ENCODE results near the gene RBM25. TPM values are rescaled to one million over a fixed set of nuclear protein-coding genes. Genes with fewer than 3 reads are reported as not detected.

Gene RBM25
- total and polyA plus RNA-seq, 7 experiments from 2014 or later = 43.0 to 168 (median 130) TPM

DNA sequence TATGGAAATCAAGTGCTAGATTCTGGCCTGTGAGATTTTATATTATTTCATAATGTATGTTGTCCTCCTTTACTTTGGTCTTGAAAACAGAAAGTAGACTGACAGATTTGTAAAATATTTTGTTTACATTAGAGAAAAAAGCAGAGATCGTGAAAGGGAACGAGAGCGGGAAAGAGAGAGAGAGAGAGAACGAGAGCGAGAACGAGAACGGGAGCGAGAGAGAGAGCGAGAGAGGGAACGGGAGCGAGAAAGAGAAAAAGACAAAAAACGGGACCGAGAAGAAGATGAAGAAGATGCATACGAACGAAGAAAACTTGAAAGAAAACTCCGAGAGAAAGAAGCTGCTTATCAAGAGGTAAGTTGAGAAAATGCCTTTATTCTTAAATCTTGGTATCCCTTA lies 47.4 kb downstream of the RBM25 start:
- intact Hi-C loops (cut with micrococcal nuclease) = no loop called here
- POLR2A ChIA-PET = interaction anchor here (0.9 kb wide), 1 partner anchor 45 kb away, joined by 3 read pairs; no protein-coding TSS in a partner anchor
- Mint-ChIP-seq H3K36me3 (peaks cover 13 to 47% (median 33%) of the 10 kb centered on the region in 5 donors), H3K4me3 (no peak overlapping the region), H3K4me1 (peaks cover 0 to 10% (median 5%) of the 10 kb centered on the region in 7 donors), H3K9me3 (no peaks in the 10 kb centered on the region), H3K27me3 (no peaks in the 10 kb centered on the region), H3K27ac (peak overlapping the region in 1 of 9 donors; percentile 66)
- CTCF ChIA-PET = interaction anchor here (0.7 kb wide), 1 partner anchor 1514 kb away, joined by 3 read pairs; no protein-coding TSS in a partner anchor
- Histone ChIP-seq H3K27ac (ENCODE audit: low read depth, low read length) (no peak overlapping the region), H3K4me1 (ENCODE audit: control insufficient read depth in 2 of 2, insufficient read depth in 2 of 2, low read length in 2 of 2) (no peaks in the 10 kb centered on the region), H3K4me3 (ENCODE audit: low read length) (no peak overlapping the region), H3K36me3 (ENCODE audit: control insufficient read depth in 2 of 3, insufficient read depth in 3 of 3, low read length in 3 of 3) (peaks cover 20 to 86% (median 49%) of the 10 kb centered on the region in 3 experiments), H3K27me3 (ENCODE audit: control insufficient read depth in 2 of 2, insufficient read depth in 2 of 2, low read length in 2 of 2) (no peaks in the 10 kb centered on the region), H3K9me3 (ENCODE audit: control insufficient read depth in 2 of 3, low read length in 3 of 3) (no peaks in the 10 kb centered on the region)
- no peak for DNase-seq
- no peak for ATAC-seq

DNA sequence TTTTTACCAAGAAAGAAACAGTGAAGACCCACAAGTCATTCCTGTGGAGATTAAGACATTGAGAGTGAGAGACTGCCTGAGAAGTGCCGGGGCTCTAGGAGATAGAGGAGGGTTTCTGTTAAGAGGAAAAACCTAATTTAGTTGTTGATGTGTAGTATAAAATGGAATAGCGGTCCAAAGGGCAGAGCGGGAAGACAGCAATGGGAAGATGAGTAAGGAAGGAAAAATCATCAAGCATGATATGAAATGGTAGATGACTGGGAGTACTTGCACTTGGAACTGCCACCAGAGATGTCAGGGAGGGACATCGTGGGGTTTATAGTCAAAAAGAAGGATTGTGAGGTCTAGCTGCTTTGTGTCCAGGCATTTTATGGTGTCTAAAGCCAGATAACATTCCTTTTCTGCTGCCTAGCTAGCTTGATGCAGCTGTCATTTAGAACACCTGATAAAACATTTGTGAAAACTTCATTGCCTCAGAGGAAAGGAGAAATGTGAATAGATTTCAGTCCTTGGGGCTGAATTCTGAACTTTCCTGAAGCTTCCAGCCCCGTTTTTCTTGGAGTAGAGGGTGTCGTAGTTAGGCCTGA lies 57.8 kb downstream of the RBM25 start:
- Mint-ChIP-seq H3K27me3 (no peaks in the 10 kb centered on the region), H3K9me3 (peaks cover 0 to 2% (median 0%) of the 10 kb centered on the region in 11 donors), H3K4me3 (no peak overlapping the region), H3K36me3 (peaks cover 21 to 59% (median 30%) of the 10 kb centered on the region in 5 donors), H3K4me1 (peaks cover 3 to 18% (median 11%) of the 10 kb centered on the region in 7 donors), H3K27ac (peak overlapping the region in 8 of 9 donors; percentile 2 to 45 (median 14))
- intact Hi-C loops (cut with micrococcal nuclease) = no loop called here
- CTCF ChIA-PET = no interaction called here
- ATAC-seq (no peak), DNase-seq (no peak)
- Histone ChIP-seq H3K9me3 (ENCODE audit: control insufficient read depth in 2 of 3, low read length in 3 of 3) (no peaks in the 10 kb centered on the region), H3K27me3 (ENCODE audit: control insufficient read depth in 2 of 2, insufficient read depth in 2 of 2, low read length in 2 of 2) (no peaks in the 10 kb centered on the region), H3K27ac (ENCODE audit: low read depth, low read length) (no peak overlapping the region), H3K4me3 (ENCODE audit: low read length) (no peak overlapping the region), H3K36me3 (ENCODE audit: control insufficient read depth in 2 of 3, insufficient read depth in 3 of 3, low read length in 3 of 3) (peaks cover 22 to 70% (median 41%) of the 10 kb centered on the region in 3 experiments), H3K4me1 (ENCODE audit: control insufficient read depth in 2 of 2, insufficient read depth in 2 of 2, low read length in 2 of 2) (no peaks in the 10 kb centered on the region)
- POLR2A ChIA-PET = no interaction called here

DNA sequence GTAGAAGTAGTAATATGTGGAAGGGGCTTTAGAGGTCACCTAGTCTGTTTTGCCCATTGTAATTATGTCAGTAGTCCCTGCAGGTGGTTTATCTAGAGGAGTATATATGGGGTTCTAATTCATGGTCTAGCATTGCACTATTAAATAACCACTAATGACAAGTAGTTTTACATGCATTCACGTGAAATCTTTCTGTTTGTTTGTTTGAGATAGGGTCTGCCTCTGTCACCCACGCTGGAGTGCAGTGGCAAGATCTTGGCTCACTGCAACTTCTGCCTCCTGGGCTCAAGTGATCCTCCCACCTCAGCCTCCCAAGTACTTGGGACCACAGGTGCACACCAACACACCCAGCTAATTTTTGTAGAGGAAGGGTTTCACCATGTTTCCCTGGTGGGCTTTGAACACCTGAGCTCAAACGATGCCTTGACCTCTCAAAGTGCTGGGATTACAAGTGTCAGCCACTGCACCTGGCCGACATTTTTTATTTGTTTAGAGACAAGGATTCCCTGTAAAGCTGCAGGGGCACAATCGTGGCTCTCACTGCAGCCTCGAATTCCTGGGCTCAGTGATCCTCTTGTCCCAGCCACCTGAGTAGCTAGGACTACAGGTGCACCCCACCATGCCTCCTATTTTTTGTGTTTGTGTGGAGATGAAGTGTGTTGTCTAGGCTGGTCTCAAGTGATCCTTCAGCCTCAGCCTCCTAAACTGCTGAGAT lies 66.0 kb downstream of the RBM25 start:
- intact Hi-C loops (cut with micrococcal nuclease) = loop anchor here in 1 of 2 donors (1.0 kb wide), 1 partner anchor 12 kb away; the partner anchor contains the start of gene PSEN1
- no peak overlapping the region for H3K27ac ChIP-seq (ENCODE audit: low read depth, low read length)
- POLR2A ChIA-PET = no interaction called here

DNA sequence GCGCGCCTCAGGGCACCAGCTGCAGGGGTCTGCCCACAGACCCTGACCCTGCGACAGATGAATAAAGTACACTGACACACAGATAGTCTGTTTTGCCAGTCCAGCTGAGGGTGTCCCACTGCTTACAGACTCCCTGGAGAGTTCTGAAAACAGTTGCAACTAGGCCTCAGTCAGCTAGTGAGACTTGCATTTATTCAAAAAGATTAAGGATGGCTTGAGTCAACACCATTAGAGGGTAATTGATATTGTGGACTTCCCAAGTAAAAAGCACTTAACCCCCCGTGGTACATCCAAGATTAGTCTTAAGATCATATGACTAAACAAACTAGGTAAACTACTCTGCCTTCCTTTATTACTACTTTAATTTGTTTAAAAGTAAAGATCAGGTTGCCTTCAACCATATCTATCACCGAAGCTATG lies 66.8 kb downstream of the RBM25 start:
- Mint-ChIP-seq H3K36me3 (peaks cover 0 to 21% (median 10%) of the 10 kb centered on the region in 5 donors), H3K27ac (peak overlapping the region in 4 of 9 donors; percentile 1 to 65 (median 61)), H3K4me3 (no peak overlapping the region), H3K9me3 (no peaks in the 10 kb centered on the region), H3K4me1 (peaks cover 0 to 10% (median 5%) of the 10 kb centered on the region in 7 donors), H3K27me3 (no peaks in the 10 kb centered on the region)
- intact Hi-C loops (cut with micrococcal nuclease) = no loop called here
- ChIA-PET POLR2A (interaction anchor here (0.6 kb wide), 1 partner anchor 14 kb away, joined by 3 read pairs; no protein-coding TSS in a partner anchor), CTCF (interaction anchor here (0.7 kb wide), 1 partner anchor 99 kb away, joined by 3 read pairs; no protein-coding TSS in a partner anchor)
- Histone ChIP-seq H3K27ac (ENCODE audit: low read depth, low read length) (no peak overlapping the region), H3K36me3 (ENCODE audit: control insufficient read depth in 2 of 3, insufficient read depth in 3 of 3, low read length in 3 of 3) (peaks cover 3 to 18% (median 5%) of the 10 kb centered on the region in 3 experiments), H3K9me3 (ENCODE audit: control insufficient read depth in 2 of 3, low read length in 3 of 3) (no peaks in the 10 kb centered on the region), H3K4me3 (ENCODE audit: low read length) (no peak overlapping the region), H3K4me1 (ENCODE audit: control insufficient read depth in 2 of 2, insufficient read depth in 2 of 2, low read length in 2 of 2) (no peaks in the 10 kb centered on the region), H3K27me3 (ENCODE audit: control insufficient read depth in 2 of 2, insufficient read depth in 2 of 2, low read length in 2 of 2) (no peaks in the 10 kb centered on the region)
- ATAC-seq = no peak
- no peak for DNase-seq

More for the DNA sequence above, 66.0 kb downstream of the RBM25 start:
- peak overlapping the region in 6 of 9 donors; percentile 47 to 65 (median 56) for H3K27ac Mint-ChIP-seq
- no peaks in the 10 kb centered on the region for H3K9me3 Mint-ChIP-seq
- CTCF ChIA-PET = interaction anchor here (0.6 to 0.7 kb wide), 2 partner anchors 98 to 513 kb away, joined by 3 to 5 read pairs; no protein-coding TSS in a partner anchor
- ATAC-seq (no peak), DNase-seq (no peak)
- Histone ChIP-seq H3K27me3 (ENCODE audit: control insufficient read depth in 2 of 2, insufficient read depth in 2 of 2, low read length in 2 of 2) (no peaks in the 10 kb centered on the region), H3K4me1 (ENCODE audit: control insufficient read depth in 2 of 2, insufficient read depth in 2 of 2, low read length in 2 of 2) (no peaks in the 10 kb centered on the region), H3K9me3 (ENCODE audit: control insufficient read depth in 2 of 3, low read length in 3 of 3) (no peaks in the 10 kb centered on the region), H3K36me3 (ENCODE audit: control insufficient read depth in 2 of 3, insufficient read depth in 3 of 3, low read length in 3 of 3) (peaks cover 9 to 22% (median 10%) of the 10 kb centered on the region in 3 experiments), H3K4me3 (ENCODE audit: low read length) (no peak overlapping the region)
- H3K4me3 Mint-ChIP-seq = no peak overlapping the region
- H3K4me1 Mint-ChIP-seq = peaks cover 0 to 10% (median 5%) of the 10 kb centered on the region in 7 donors
- peaks cover 0 to 29% (median 10%) of the 10 kb centered on the region in 5 donors for H3K36me3 Mint-ChIP-seq
- no peaks in the 10 kb centered on the region for H3K27me3 Mint-ChIP-seq

DNA sequence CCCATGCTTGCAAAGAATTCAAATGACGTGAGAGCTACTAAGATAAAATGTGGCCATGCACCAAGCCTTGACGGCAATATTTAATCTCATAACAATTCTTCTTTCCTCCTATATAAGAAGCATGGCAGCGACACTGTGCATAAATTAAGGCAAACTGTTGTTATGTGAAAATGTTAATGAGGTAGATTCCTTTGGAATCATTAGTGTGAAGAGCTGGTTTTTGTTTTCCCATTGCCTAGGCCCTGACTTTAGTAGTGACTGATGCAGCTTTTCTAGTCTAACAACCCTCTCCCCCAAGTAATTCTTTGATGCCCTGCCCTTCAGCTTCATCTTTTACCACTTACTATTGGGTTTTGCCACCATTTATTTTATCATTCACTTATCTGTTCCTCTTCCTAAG lies 67.4 kb downstream of the RBM25 start:
- intact Hi-C loops (cut with micrococcal nuclease) = no loop called here
- H3K4me1 ChIP-seq (ENCODE audit: control insufficient read depth in 2 of 2, insufficient read depth in 2 of 2, low read length in 2 of 2) = no peaks in the 10 kb centered on the region
- ChIA-PET CTCF (no interaction called here), POLR2A (no interaction called here)
- peaks cover 0 to 10% (median 5%) of the 10 kb centered on the region in 7 donors for H3K4me1 Mint-ChIP-seq
- no peaks in the 10 kb centered on the region for H3K27me3 ChIP-seq (ENCODE audit: control insufficient read depth in 2 of 2, insufficient read depth in 2 of 2, low read length in 2 of 2)
- peaks cover 0 to 16% (median 3%) of the 10 kb centered on the region in 3 experiments for H3K36me3 ChIP-seq (ENCODE audit: control insufficient read depth in 2 of 3, insufficient read depth in 3 of 3, low read length in 3 of 3)
- no peak overlapping the region for H3K27ac ChIP-seq (ENCODE audit: low read depth, low read length)
- H3K9me3 Mint-ChIP-seq = no peaks in the 10 kb centered on the region
- ATAC-seq (no peak), DNase-seq (no peak)
- peaks cover 0 to 19% (median 10%) of the 10 kb centered on the region in 5 donors for H3K36me3 Mint-ChIP-seq
- H3K27me3 Mint-ChIP-seq = no peaks in the 10 kb centered on the region
- no peaks in the 10 kb centered on the region for H3K9me3 ChIP-seq (ENCODE audit: control insufficient read depth in 2 of 3, low read length in 3 of 3)
- H3K27ac Mint-ChIP-seq = peak overlapping the region in 4 of 9 donors; percentile 1 to 78 (median 34)
- no peak overlapping the region for H3K4me3 ChIP-seq (ENCODE audit: low read length)
- H3K4me3 Mint-ChIP-seq = no peak overlapping the region

DNA sequence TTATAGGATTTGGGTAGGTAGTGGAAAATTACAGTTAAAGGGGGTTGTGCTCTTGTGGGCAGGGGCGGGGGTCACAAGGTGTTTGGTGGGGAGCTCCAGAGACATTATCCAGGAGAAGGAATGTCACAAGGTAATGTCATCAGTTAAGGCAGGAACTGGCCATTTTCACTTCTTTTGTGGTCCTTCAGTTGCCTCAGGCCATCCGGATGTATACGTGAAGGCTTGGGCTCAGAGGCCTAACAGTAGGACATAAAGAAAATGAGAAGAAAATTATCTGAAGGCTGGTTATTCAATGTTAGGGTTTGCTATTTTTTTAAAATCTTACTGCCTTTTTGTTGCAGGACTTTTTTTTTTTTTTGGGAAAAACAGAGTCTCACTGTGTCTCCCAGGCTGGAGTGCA lies 75.5 kb downstream of the RBM25 start:
- H3K9me3 Mint-ChIP-seq = peaks cover 0 to 19% (median 8%) of the 10 kb centered on the region in 11 donors
- peaks cover 9 to 24% (median 19%) of the 10 kb centered on the region in 7 donors for H3K4me1 Mint-ChIP-seq
- Histone ChIP-seq H3K27ac (ENCODE audit: low read depth, low read length) (no peak overlapping the region), H3K9me3 (ENCODE audit: control insufficient read depth in 2 of 3, low read length in 3 of 3) (no peaks in the 10 kb centered on the region), H3K27me3 (ENCODE audit: control insufficient read depth in 2 of 2, insufficient read depth in 2 of 2, low read length in 2 of 2) (no peaks in the 10 kb centered on the region), H3K4me3 (ENCODE audit: low read length) (no peak overlapping the region), H3K4me1 (ENCODE audit: control insufficient read depth in 2 of 2, insufficient read depth in 2 of 2, low read length in 2 of 2) (peaks cover 7 to 10% of the 10 kb centered on the region in 2 donors), H3K36me3 (ENCODE audit: control insufficient read depth in 2 of 3, insufficient read depth in 3 of 3, low read length in 3 of 3) (peaks cover 0 to 5% (median 0%) of the 10 kb centered on the region in 3 experiments)
- peak overlapping the region in 2 of 9 donors; percentile 43 for H3K27ac Mint-ChIP-seq
- CTCF ChIA-PET = no interaction called here
- intact Hi-C loops (cut with micrococcal nuclease) = no loop called here
- ATAC-seq (no peak), DNase-seq (no peak)
- H3K4me3 Mint-ChIP-seq = no peak overlapping the region
- H3K27me3 Mint-ChIP-seq = no peaks in the 10 kb centered on the region
- POLR2A ChIA-PET = no interaction called here
- H3K36me3 Mint-ChIP-seq = peaks cover 3 to 21% (median 14%) of the 10 kb centered on the region in 5 donors

All from naive thymus-derived CD4-positive, alpha-beta T cell (primary cell).